Nephron progenitor cell (in vitro differentiated cells): ENCODE results near the gene ANKRD60.

Experiments
- DNase-seq: peaks from one replicate; pipeline ENCODE4 v3.0.0; 2021
- H3K27ac Mint-ChIP-seq: 2 replicates; pipeline ENCODE4 v1.8.0; 2021; ENCODE audit warnings: mild to moderate bottlenecking, moderate library complexity, mixed read lengths
- H3K27me3 Mint-ChIP-seq: 2 replicates; pipeline ENCODE4 v1.8.0; 2021; ENCODE audit warnings: mild to moderate bottlenecking, low read depth, mixed read lengths; ENCODE audit not compliant: poor library complexity
- H3K36me3 Mint-ChIP-seq: 2 replicates; pipeline ENCODE4 v1.8.0; 2021; ENCODE audit warnings: low read depth, mixed read lengths
- H3K4me1 Mint-ChIP-seq: 2 replicates; pipeline ENCODE4 v1.8.0; 2021; ENCODE audit warnings: mixed read lengths
- H3K4me3 Mint-ChIP-seq: 2 replicates; pipeline ENCODE4 v1.8.0; 2021; ENCODE audit warnings: mild to moderate bottlenecking, moderate library complexity, mixed read lengths
- H3K9me3 Mint-ChIP-seq: 2 replicates; pipeline ENCODE4 v1.8.0; 2021; ENCODE audit warnings: mild to moderate bottlenecking, moderate library complexity, mixed read lengths
- CTCF ChIP-seq: fragments of 200-600 bp; sonication (generic); IDR thresholded peaks from 2 replicates; pipeline ENCODE4 v1.5.0; 2021; ENCODE audit warnings: antibody characterized with exemption

Gene ANKRD60

DNA sequence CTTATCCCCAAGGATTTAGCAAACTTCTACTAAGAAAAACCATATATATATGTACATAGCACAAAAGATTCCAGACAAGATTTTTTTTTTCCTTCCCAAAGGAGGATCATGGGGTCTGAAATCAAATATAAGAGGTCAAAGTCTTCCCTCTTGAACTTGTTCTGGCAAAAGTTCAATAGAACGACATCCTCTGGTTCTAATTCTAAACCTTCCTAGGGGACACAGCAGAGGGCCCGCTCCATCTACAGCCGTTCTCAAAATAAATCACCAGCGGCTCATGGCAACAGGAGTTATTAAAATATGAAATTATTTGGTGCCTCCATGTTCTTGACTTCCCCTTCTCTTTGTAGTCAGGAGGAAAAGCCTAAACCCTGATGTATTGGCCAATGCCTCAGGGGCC, 29.0 kb downstream of the ANKRD60 start:
- peaks cover 13% of the 10 kb centered on the region for H3K4me1 Mint-ChIP-seq
- H3K27ac Mint-ChIP-seq = no peak overlapping the region
- no peak for DNase-seq
- TF ChIP-seq CTCF = no peak
- peaks cover 71% of the 10 kb centered on the region for H3K27me3 Mint-ChIP-seq
- peaks cover 17% of the 10 kb centered on the region for H3K9me3 Mint-ChIP-seq
- no peaks in the 10 kb centered on the region for H3K36me3 Mint-ChIP-seq
- no peak overlapping the region for H3K4me3 Mint-ChIP-seq

GRCh38 chr20:58198901-58199355, 29.5 kb downstream of the ANKRD60 start:
- peaks cover 13% of the 10 kb centered on the region for H3K4me1 Mint-ChIP-seq
- H3K4me3 Mint-ChIP-seq = no peak overlapping the region
- no peak for DNase-seq
- no peak for TF ChIP-seq CTCF
- H3K27me3 Mint-ChIP-seq = peaks cover 71% of the 10 kb centered on the region
- no peak overlapping the region for H3K27ac Mint-ChIP-seq
- H3K9me3 Mint-ChIP-seq = peaks cover 13% of the 10 kb centered on the region
- no peaks in the 10 kb centered on the region for H3K36me3 Mint-ChIP-seq

GRCh38 chr20:58198384-58198783, 30.1 kb downstream of the ANKRD60 start:
- no peak for DNase-seq
- Mint-ChIP-seq H3K4me1 (peaks cover 13% of the 10 kb centered on the region), H3K27ac (no peak overlapping the region), H3K27me3 (peaks cover 70% of the 10 kb centered on the region), H3K9me3 (peaks cover 13% of the 10 kb centered on the region), H3K4me3 (no peak overlapping the region), H3K36me3 (no peaks in the 10 kb centered on the region)
- TF ChIP-seq CTCF = no peak

DNA sequence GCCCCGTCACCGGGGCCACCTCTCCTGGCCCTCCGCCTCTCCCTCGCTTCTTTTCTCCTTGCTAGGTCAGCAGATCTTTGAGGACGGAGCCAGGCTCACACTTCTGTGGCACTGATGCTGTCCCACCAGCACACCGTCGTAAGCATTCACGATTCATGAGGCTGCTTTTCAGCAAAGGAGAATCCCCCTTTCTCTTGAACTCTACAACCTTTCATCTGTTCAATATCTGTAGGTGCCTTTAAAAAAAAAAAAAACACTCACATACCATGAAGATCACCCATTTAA, 31.3 kb downstream of the ANKRD60 start:
- peaks cover 13% of the 10 kb centered on the region for H3K9me3 Mint-ChIP-seq
- H3K36me3 Mint-ChIP-seq = no peaks in the 10 kb centered on the region
- TF ChIP-seq CTCF = no peak
- H3K4me3 Mint-ChIP-seq = no peak overlapping the region
- peaks cover 13% of the 10 kb centered on the region for H3K4me1 Mint-ChIP-seq
- no peak overlapping the region for H3K27ac Mint-ChIP-seq
- peaks cover 67% of the 10 kb centered on the region for H3K27me3 Mint-ChIP-seq
- DNase-seq = no peak

DNA sequence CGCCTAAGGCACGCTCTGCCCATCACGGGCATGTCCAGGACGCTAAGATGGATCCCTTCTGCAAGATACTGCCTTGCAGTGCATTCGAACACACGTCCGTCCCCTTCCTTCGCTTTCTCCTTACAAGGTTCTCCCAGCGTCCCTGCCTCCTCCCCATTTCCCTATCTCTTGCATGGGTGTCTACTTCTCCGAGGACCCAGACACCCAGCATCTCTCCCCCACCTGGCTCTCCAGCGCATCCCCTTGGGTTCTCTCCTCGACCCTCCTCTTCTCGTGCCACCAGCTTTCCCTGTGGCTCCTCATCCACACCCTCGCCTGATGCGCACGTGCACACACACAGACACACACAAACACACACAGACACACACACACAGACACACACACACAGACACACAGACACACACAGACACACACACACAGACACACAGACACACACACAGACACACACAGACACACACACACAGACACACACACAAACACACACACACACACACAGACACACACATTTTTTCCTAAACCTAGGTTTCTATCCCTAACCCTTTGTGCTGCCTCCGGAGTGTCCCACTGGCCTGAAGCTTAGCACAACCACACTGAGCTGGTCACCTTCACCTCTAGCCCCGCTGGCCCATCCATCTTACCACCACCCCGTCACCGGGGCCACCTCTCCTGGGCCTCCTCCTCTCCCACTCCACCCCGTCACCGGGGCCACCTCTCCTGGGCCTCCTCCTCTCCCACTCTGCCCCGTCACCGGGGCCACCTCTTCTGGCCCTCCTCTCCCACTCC, 31.9 kb downstream of the ANKRD60 start:
- TF ChIP-seq CTCF = no peak
- peaks cover 13% of the 10 kb centered on the region for H3K4me1 Mint-ChIP-seq
- H3K36me3 Mint-ChIP-seq = no peaks in the 10 kb centered on the region
- peaks cover 67% of the 10 kb centered on the region for H3K27me3 Mint-ChIP-seq
- H3K4me3 Mint-ChIP-seq = no peak overlapping the region
- H3K27ac Mint-ChIP-seq = no peak overlapping the region
- no peak for DNase-seq
- H3K9me3 Mint-ChIP-seq = peaks cover 13% of the 10 kb centered on the region

DNA sequence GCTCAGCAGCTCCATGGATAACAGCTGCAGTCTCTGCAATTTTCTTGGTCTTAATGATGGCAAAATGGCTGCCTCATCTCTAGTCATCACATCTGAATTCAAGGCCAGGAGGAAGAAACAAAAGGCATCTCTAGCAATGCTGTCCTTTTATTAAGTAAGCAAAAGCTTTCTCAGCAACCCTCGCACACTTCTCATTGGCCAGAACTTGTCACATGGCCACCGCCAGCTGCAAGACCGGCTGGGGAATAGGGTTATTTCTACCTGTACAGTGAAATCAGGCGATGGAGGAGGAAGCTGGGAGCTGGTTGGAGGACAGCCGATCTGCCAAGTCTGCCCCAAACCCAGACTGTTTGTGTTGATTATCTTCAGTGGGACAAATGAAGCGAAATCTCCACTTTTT, 33.4 kb downstream of the ANKRD60 start:
- Mint-ChIP-seq H3K36me3 (no peaks in the 10 kb centered on the region), H3K9me3 (peaks cover 13% of the 10 kb centered on the region)

More for the DNA sequence above, 33.4 kb downstream of the ANKRD60 start:
- DNase-seq = no peak
- Mint-ChIP-seq H3K27me3 (peaks cover 78% of the 10 kb centered on the region), H3K4me3 (no peak overlapping the region), H3K4me1 (peaks cover 13% of the 10 kb centered on the region), H3K27ac (no peak overlapping the region)
- no peak for TF ChIP-seq CTCF
